Measurements from ENCODE around the gene TMBIM6. TPM values are rescaled to one million over a fixed set of nuclear protein-coding genes. Genes with fewer than 3 reads are reported as not detected.

TMBIM6 gene
- total and polyA plus RNA-seq, 2 donors from 2014 or later = 644 to 724 TPM

GRCh38 chr12:49741882-49742620 lies 694 bp downstream of the TMBIM6 start:
- peak overlapping the region; percentile 99 to 100 for H3K27ac ChIP-seq (ENCODE audit: low read depth in 2 of 2, low read length in 2 of 2)
- H3K9me3 ChIP-seq (ENCODE audit: control insufficient read depth in 2 of 3, insufficient read depth in 1 of 3, low read length in 3 of 3) = no peaks in the 10 kb centered on the region
- TF ChIP-seq CTCF (IDR thresholded peaks at IDR 0.05; ENCODE audit: borderline replicate concordance, extremely low read depth, insufficient read depth) = no peak
- peaks cover 0 to 15% (median 12%) of the 10 kb centered on the region in 3 donors for H3K4me1 ChIP-seq (ENCODE audit: control insufficient read depth in 2 of 3, insufficient read depth in 2 of 3, low read depth in 1 of 3, low read length in 3 of 3)
- FAIRE-seq = no peak
- intact Hi-C loops (cut with DNase I) = no loop called here
- H3K9ac ChIP-seq (ENCODE audit: low read length in 3 of 3) = peak overlapping the region; percentile 95 to 100 (median 100)
- DNase-seq = peak; percentile 75 to 97 (median 85)
- peak overlapping the region; percentile 98 to 100 (median 100) for H3K4me3 ChIP-seq (ENCODE audit: low read length in 3 of 3)
- no peaks in the 10 kb centered on the region for H3K36me3 ChIP-seq (ENCODE audit: control insufficient read depth in 2 of 3, insufficient read depth in 3 of 3, low read length in 3 of 3)
- no peaks in the 10 kb centered on the region for H3K27me3 ChIP-seq (ENCODE audit: control insufficient read depth, insufficient read depth, low read length)

- Histone ChIP-seq H3K9me3 (ENCODE audit: control insufficient read depth in 2 of 3, insufficient read depth in 1 of 3, low read length in 3 of 3) (no peaks in the 10 kb centered on the region), H3K27ac (ENCODE audit: low read depth in 2 of 2, low read length in 2 of 2) (no peak overlapping the region), H3K4me1 (ENCODE audit: control insufficient read depth in 2 of 3, insufficient read depth in 2 of 3, low read depth in 1 of 3, low read length in 3 of 3) (peaks cover 0 to 20% (median 19%) of the 10 kb centered on the region in 3 donors), H3K36me3 (ENCODE audit: control insufficient read depth in 2 of 3, insufficient read depth in 3 of 3, low read length in 3 of 3) (peaks cover 0 to 5% (median 0%) of the 10 kb centered on the region in 3 donors), H3K9ac (ENCODE audit: low read length in 3 of 3) (no peak overlapping the region), H3K27me3 (ENCODE audit: control insufficient read depth, insufficient read depth, low read length) (no peaks in the 10 kb centered on the region), H3K4me3 (ENCODE audit: low read length in 3 of 3) (peak overlapping the region in 2 of 3 donors; percentile 18 to 42)
- DNase-seq = no peak
- no peak for TF ChIP-seq CTCF (IDR thresholded peaks at IDR 0.05; ENCODE audit: borderline replicate concordance, extremely low read depth, insufficient read depth)
- intact Hi-C loops (cut with DNase I) = no loop called here
- FAIRE-seq = no peak
Observed at GRCh38 chr12:49744363-49744885, 3.1 kb downstream of the TMBIM6 start.

GRCh38 chr12:49748306-49748705 lies 6.9 kb downstream of the TMBIM6 start:
- intact Hi-C loops (cut with DNase I) = no loop called here
- H3K27ac ChIP-seq (ENCODE audit: low read depth in 2 of 2, low read length in 2 of 2) = no peak overlapping the region
- H3K9ac ChIP-seq (ENCODE audit: low read length in 3 of 3) = no peak overlapping the region
- no peak overlapping the region for H3K4me3 ChIP-seq (ENCODE audit: low read length in 3 of 3)
- H3K36me3 ChIP-seq (ENCODE audit: control insufficient read depth in 2 of 3, insufficient read depth in 3 of 3, low read length in 3 of 3) = peaks cover 0 to 11% (median 9%) of the 10 kb centered on the region in 3 donors
- FAIRE-seq (no peak), DNase-seq (no peak)
- TF ChIP-seq CTCF (IDR thresholded peaks at IDR 0.05; ENCODE audit: borderline replicate concordance, extremely low read depth, insufficient read depth) = no peak
- H3K27me3 ChIP-seq (ENCODE audit: control insufficient read depth, insufficient read depth, low read length) = no peaks in the 10 kb centered on the region
- H3K9me3 ChIP-seq (ENCODE audit: control insufficient read depth in 2 of 3, insufficient read depth in 1 of 3, low read length in 3 of 3) = no peaks in the 10 kb centered on the region
- H3K4me1 ChIP-seq (ENCODE audit: control insufficient read depth in 2 of 3, insufficient read depth in 2 of 3, low read depth in 1 of 3, low read length in 3 of 3) = peaks cover 0 to 43% (median 30%) of the 10 kb centered on the region in 3 donors
